A673 (cell line): ENCODE measurements around the gene PPP1R12A.

Experiments
- CTCF ChIP-seq: fragments of 300-800, 200-600 bp; sonication (generic); conservative IDR thresholded peaks from 2 replicates; pipeline ENCODE4 v1.5.1; 2017; ENCODE audit warnings: low read depth, mild to moderate bottlenecking, antibody characterized with exemption, low read length, moderate library complexity, mixed read lengths
- EZH2 ChIP-seq: fragments of 200-600 bp; sonication (generic); IDR thresholded peaks from 2 replicates; pipeline ENCODE4 v1.6.1; 2017; ENCODE audit warnings: borderline replicate concordance, low read depth, mild to moderate bottlenecking, mixed read lengths, antibody characterized with exemption, low read length; ENCODE audit not compliant: poor library complexity, severe bottlenecking

DNA sequence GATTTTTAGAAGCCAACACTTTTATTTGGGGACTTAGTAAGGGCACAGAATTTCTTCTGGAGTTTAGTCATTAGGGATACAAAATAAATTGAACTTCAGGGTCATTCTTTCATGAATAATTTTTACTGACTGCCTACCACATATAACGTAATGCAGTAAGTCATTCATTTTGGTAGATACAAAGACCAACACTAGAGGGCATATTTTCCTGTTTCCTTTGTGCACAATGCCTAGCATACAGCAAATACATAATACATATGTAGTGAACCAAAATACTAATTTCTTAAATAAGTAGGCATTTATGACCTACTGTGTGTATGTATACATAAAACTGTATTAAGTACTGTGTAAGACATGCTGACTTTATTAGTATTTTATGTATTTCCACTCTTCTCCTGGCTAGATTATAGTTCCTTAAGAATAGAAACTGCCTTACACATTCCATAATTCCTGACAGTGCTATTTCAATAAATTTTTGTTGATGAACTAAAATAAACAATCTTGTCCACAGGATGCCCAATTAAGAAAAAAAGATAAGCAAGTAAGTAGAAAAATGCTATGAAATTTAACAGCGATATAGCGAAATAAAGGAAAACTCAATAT, 47.9 kb downstream of the PPP1R12A start:
- TF ChIP-seq CTCF (peak; percentile 77), EZH2 (no peak)
